T-helper 22 cell (primary cell): ENCODE measurements around the gene SYNE1.
"Not testable (repeated sequence)": the region's sequence is repeated elsewhere in the genome, so short reads cannot be mapped to it uniquely, and the experiment has no call there.

Source experiments
- DNase-seq: peaks from one replicate; pipeline ENCODE4 v3.0.0-alpha.2; 2020; ENCODE audit warnings: low read depth

Gene SYNE1

DNA sequence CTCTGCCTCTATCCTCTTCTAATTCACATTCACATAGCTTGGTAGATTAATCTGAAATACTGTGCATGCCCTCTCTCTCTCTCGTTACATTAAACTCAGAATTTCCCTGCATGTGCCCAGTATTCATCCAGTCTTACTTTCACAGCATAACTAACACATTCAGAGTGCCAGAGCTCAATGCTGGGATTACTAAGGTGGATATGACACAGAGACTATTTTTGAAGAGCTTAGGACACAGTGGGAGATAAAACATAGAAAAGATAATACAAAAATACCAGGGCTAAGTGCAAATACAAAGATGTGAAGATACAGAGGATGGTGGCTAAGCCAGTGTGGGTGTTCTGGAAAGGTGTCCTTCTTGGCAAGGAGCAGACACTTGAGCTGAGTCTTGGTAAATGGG, 6.3 kb downstream of the SYNE1 start:
- DNase-seq, result no peak

DNA sequence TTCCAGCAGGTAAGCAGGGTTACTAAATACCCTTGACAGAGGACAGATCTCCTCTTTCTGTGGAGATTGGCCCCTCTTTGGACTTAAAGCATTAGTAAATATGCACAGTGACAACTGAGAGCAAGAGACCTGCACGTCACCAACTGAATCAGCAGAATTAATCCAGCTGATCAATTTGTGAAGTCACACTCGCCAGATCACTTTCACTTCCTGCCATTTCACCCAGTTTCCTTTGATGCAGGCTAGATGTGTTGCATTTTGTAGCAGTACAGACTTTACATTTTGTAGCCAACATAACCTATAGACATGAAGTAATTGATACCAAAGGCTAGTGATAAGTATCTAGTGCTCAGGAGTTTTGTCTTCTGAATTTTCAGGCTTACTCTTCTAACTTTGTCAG, 11.9 kb downstream of the SYNE1 start:
- DNase-seq, result no peak

DNA sequence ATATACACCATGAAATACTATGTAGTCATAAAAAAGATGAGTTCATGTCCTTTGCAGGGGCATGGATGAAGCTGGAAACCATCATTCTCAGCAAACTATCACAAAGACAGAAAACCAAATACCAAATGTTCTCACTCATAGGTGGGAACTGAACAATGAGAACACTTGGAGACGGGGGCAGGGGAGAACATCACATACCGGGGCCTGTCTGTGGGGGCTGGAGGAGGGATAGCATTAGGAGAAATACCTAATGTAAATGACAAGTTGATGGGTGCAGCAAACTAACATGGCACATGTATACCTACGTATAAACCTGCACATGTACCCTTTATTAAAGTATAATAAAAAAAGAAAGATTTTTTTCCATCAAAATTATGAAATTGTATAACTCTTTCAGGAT, 22.4 kb downstream of the SYNE1 start:
- DNase-seq, result not testable (repeated sequence)

DNA sequence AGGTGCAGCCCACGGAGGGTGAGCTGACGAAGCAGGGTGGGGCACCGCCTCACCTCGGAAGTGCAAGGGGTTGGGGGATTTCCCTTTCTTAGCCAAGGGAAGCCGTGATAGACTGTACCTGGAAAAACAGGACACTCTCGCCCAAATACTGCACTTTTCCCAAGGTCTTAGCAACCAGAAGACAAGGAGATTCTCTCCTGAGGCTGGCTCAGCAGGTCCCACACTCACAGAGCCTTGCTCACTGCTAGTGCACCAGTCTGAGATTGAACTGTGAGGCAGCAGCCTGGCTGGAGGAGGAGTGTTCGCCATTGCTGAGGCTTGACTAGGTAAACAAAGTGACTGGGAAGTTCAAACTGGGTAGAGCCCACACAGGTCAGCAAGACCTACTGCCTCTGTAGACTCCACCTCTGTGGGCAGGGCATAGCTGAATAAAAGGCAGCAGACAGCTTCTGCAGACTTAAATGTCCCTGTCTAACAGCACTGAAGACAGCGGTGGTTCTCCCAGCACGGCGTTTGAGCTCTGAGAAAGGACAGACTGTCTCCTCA, 28.0 kb downstream of the SYNE1 start:
- DNase-seq, result no peak

DNA sequence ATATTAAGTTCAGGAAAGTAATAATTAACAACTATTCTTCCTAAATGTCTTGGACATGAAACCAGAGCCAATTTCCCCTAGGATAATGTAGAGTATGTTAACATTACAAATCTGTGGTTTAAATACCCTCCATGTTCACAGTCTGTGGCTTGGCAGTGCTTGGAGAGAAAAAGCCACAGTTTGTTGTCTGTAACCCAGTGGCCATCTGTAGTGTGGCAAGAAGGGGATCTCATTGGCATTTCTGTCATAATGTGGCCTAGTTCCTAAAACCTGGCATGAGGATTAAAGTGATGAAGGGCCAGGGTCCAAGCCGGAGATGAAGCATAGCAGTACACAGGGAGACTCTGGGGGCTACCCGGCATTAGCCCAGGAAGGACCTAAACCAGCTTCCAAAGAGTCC, 31.2 kb downstream of the SYNE1 start:
- no peak for DNase-seq

DNA sequence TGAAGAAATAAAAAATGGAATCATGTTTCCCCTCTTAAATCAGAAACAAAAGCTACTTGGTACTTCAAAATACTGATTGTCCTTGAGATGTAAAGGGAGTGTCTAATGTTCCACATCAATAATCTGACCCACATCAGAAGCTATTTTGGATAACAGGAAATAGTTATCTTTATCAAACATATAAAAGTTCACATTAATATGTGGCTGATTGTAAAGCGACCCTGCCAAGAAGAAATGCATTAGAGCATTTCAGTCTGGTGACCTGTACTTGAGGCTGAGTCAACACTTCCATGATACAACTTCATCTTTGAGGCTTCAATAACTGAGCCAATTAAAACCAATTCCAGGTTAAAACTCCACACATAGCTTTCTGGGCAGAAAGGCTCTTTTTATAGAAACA, 31.8 kb downstream of the SYNE1 start:
- no peak for DNase-seq

- no peak for DNase-seq
These were observed 33.3 kb downstream of the SYNE1 start for GRCh38 chr6:152603911-152604310.

DNA sequence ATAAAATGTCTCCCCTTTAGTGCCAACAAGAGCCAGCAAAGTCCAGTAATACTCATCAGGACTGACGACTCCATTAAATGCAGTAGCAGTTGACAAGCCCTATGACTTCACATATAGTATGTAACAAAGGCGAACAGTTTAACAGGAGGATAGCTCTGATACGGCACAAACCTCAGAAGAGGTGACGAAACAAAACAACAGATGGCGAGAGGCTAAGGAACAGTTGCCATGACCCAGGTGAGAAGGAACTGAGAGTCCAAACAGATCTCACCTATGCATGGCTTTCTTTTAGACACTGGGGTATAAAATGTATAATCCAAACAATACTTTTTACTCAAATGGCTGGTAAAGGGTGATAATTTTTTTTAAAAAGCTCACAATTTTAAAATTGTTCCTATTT, 37.1 kb downstream of the SYNE1 start:
- no peak for DNase-seq

- DNase-seq, result no peak
These were observed 38.1 kb downstream of the SYNE1 start for GRCh38 chr6:152598901-152599537.

DNA sequence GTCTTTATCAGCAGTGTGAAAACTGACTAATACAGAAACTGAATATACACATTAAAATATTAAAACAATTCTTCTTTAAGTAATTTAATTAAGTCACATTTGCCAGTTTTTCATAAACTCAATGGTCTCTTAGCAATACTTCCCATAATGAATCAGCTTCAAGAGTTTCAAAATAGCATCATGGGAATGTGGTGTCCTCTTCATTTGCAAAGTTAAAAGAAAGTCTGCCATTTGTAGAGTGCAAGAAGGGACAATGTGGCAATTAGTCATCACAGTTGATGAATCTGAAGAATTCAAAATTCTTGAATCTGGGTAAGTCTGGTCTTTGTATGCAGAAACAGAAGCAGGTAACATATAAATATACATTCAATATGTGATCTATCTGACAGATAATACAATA, 38.7 kb downstream of the SYNE1 start:
- no peak for DNase-seq

- DNase-seq, result no peak
These were observed 40.4 kb downstream of the SYNE1 start for GRCh38 chr6:152596726-152597125.

DNA sequence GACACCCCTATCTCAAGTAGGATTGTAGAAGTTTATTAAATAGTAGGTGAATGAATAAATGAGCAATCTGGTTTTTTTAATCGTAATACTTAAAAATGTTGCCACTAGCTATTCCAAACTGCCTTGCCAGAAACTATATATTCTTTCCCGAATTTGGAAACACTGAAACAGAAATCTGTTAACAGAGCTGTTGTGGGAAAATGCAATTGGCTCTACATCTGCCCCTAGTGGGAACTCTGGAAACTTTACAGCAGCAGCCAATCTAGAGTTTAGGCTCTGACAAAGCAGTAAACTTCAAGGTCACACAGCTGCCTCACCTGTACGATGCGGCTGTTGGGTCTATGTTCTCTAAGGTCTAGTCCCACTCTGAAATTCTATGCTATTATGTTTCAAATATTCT, 41.7 kb downstream of the SYNE1 start:
- DNase-seq, result no peak

- DNase-seq, result no peak
These were observed 42.5 kb downstream of the SYNE1 start for GRCh38 chr6:152594701-152595100.

GRCh38 chr6:152588456-152588855, 48.7 kb downstream of the SYNE1 start:
- no peak for DNase-seq

GRCh38 chr6:152587473-152587872, 49.7 kb downstream of the SYNE1 start:
- DNase-seq, result no peak

DNA sequence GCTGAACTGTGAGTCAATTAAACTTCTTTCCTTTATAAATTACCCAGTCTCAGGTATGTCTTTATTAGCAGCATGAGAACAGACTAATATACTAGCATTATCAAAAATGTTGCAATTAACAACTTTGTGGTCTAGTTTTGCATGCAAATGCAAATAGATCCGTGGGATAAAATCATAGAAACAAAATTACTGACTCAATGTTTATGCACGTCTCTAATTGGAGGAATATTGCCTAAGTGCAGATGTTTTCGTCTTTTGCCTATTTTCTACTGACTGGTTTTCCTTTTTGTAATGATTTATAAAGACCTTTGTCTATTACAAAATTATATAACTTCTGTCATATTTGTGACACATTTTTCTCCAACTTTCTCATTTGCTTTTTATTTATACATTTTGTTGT, 51.9 kb downstream of the SYNE1 start:
- DNase-seq, result no peak

DNA sequence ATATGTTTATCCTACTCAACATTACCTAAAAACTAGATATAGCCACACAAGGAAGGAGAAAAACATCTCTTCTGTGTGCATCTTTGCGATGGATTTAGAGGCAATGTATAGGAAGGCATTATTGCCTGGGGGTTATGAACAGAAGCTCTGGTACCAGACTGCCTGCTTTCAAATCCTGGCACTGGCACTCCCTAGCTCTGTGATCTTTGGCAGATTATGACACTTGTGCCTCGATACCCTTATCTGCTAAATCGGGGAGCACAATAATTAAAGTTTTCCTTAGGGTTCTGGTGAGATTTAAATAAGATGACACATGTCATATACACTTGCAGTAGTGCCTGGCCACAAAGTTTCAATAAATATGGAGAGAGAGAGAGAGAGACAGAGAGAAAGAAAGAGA, 53.3 kb downstream of the SYNE1 start:
- no peak for DNase-seq

DNA sequence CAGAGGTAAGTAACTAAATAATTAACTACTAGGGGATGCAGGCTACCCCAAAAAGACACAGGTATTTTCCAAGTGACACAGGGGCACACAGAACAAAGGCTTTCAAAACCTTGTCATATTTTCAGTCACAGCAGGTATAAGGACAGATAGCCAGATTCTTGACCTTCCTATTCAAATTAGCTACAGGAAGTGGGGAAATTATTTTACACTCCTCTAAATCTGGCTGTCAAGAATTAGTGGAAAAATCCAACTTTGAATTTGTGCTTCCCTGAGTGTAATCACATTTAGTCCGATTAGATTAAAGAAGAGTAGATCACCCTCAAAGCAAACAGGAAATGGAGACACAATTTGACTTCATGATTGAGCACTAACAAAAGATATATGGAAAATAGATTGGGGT, 60.6 kb downstream of the SYNE1 start:
- DNase-seq, result no peak

- DNase-seq, result no peak
These were observed 61.5 kb downstream of the SYNE1 start for GRCh38 chr6:152575621-152576150.

GRCh38 chr6:152575161-152575560, 62.0 kb downstream of the SYNE1 start:
- no peak for DNase-seq

- DNase-seq, result no peak
These were observed 63.4 kb downstream of the SYNE1 start for GRCh38 chr6:152573762-152574161.

DNA sequence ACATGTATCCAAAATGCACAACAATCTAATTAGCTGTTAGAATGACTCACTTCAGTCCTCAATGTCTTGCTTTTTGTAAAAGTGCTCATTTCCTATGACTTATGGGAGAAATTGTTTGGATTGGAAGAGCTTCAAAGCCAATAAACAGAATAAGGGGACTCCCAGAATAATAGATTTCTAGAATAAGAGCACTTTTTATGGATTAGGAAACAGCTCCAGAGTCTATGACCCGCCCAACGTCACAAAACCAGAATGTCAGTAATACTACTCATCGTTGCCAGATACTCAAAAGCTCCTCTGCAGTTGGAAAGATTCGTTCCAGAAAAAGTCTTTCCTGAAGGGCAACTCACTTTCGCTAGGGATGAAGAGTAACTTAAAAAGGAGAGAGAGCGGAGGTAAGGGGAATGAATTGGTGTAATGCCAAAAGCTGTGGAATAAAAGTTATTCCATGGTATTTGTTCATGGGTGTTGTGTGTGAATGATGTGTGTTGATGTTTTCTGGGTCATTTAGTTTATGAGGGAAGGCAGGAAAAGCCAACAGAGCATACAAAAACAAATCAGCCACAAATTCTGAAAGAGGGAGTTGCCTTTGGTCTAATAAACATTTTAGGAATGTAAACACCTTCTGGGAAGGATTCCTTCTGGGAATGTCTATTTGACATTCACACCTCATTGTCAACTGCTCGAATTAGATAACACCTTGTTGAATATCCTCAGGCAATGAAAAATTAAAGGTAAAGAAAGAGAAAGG, 64.6 kb downstream of the SYNE1 start:
- DNase-seq, result no peak

- no peak for DNase-seq
These were observed 65.2 kb downstream of the SYNE1 start for GRCh38 chr6:152571943-152572337.
